Neural cell (in vitro differentiated cells): Measurements from ENCODE around the gene PIK3CA. TPM values are rescaled to one million over a fixed set of nuclear protein-coding genes. Genes with fewer than 3 reads are reported as not detected.

Source experiments
- H2AFZ ChIP-seq: fragments of 200-600, 300-800 bp; sonication (generic), shearing (Covaris generic); 2 replicates; pipeline ENCODE4 v1.6.0; 2014; ENCODE audit warnings: low read depth, mild to moderate bottlenecking, antibody characterized with exemption, low read length, moderate library complexity
- H3F3A ChIP-seq: fragments of 200-600 bp; shearing (Covaris generic); 2 replicates; pipeline ENCODE4 v1.6.1; 2016; ENCODE audit warnings: mild to moderate bottlenecking, moderate library complexity, mixed read lengths, antibody characterized with exemption, low read length; ENCODE audit not compliant: insufficient read depth, poor library complexity, severe bottlenecking
- H3K27ac ChIP-seq: fragments of 200-600, 300-800 bp; sonication (generic), shearing (Covaris generic); 2 replicates; pipeline ENCODE4 v1.5.1; 2014; ENCODE audit warnings: mild to moderate bottlenecking, low read length, moderate library complexity
- H3K27me3 ChIP-seq: fragments of 300-800, 200-600 bp; sonication (generic), shearing (Covaris generic); 2 replicates; pipeline ENCODE4 v1.6.0; 2014; ENCODE audit warnings: mild to moderate bottlenecking, low read depth, low read length, moderate library complexity; ENCODE audit not compliant: insufficient read depth
- H3K36me3 ChIP-seq: fragments of 300-800, 200-600 bp; sonication (generic), shearing (Covaris generic); 2 replicates; pipeline ENCODE4 v1.5.1; 2014; ENCODE audit warnings: mild to moderate bottlenecking, antibody characterized with exemption, low read length, moderate library complexity; ENCODE audit not compliant: insufficient read depth
- H3K4me2 ChIP-seq: fragments of 300-800, 200-600 bp; sonication (generic), shearing (Covaris generic); 2 replicates; pipeline ENCODE4 v1.6.0; 2014; ENCODE audit warnings: mild to moderate bottlenecking, low read length
- H3K4me3 ChIP-seq: fragments of 300-800, 200-600 bp; sonication (generic), shearing (Covaris generic); 2 replicates; pipeline ENCODE4 v1.5.1; 2014; ENCODE audit warnings: mild to moderate bottlenecking, low read length, moderate library complexity
- H3K79me2 ChIP-seq: fragments of 200-600 bp; shearing (Covaris generic); replicated peaks from 2 replicates; pipeline ENCODE4 v1.6.0; 2014; ENCODE audit warnings: mild to moderate bottlenecking, low read length, moderate library complexity; ENCODE audit not compliant: insufficient read depth
- H3K9ac ChIP-seq: fragments of 300-800, 200-600 bp; sonication (generic), shearing (Covaris generic); 2 replicates; pipeline ENCODE4 v1.6.1; 2016; ENCODE audit warnings: mild to moderate bottlenecking, low read length, mixed read lengths
- H3K9me2 ChIP-seq: fragments of 200-600 bp; shearing (Covaris generic); 2 replicates; pipeline ENCODE4 v1.6.1; 2016; ENCODE audit warnings: mild to moderate bottlenecking, low read length, mixed read lengths; ENCODE audit not compliant: insufficient read depth
- H3K9me3 ChIP-seq: fragments of 200-600, 300-800 bp; sonication (generic), shearing (Covaris generic); 2 replicates; pipeline ENCODE4 v1.6.1; 2016; ENCODE audit warnings: mild to moderate bottlenecking, mixed run types, low read length, moderate library complexity, mixed read lengths
- H4K20me1 ChIP-seq: fragments of 200-600 bp; shearing (Covaris generic); 2 replicates; pipeline ENCODE4 v1.6.1; 2016; ENCODE audit warnings: mild to moderate bottlenecking, mixed run types; ENCODE audit not compliant: insufficient read depth
- EP300 ChIP-seq: fragments of 450-650 bp; conservative IDR thresholded peaks from 2 replicates; pipeline ENCODE4 v1.6.1; 2014; ENCODE audit warnings: antibody characterized with exemption, mild to moderate bottlenecking, moderate library complexity; ENCODE audit not compliant: poor library complexity, severe bottlenecking
- EZH2 ChIP-seq: fragments of 200-600, 300-800 bp; shearing (Covaris generic), sonication (generic); IDR thresholded peaks from 2 replicates; pipeline ENCODE4 v1.6.1; 2014; ENCODE audit warnings: antibody characterized with exemption, low read length, borderline replicate concordance, mild to moderate bottlenecking; ENCODE audit not compliant: insufficient read depth, poor library complexity, severe bottlenecking
- MXI1 ChIP-seq: fragments of 450-650 bp; conservative IDR thresholded peaks from 2 replicates; pipeline ENCODE4 v1.6.1; 2014; ENCODE audit warnings: antibody characterized with exemption, mild to moderate bottlenecking; ENCODE audit not compliant: poor library complexity, severe bottlenecking
- POLR2AphosphoS5 ChIP-seq: IDR thresholded peaks from 2 replicates; pipeline ENCODE4 v1.6.1; 2012
- RAD21 ChIP-seq: fragments of 450-650 bp; conservative IDR thresholded peaks from 2 replicates; pipeline ENCODE4 v1.6.1; 2014; ENCODE audit warnings: antibody characterized with exemption, mild to moderate bottlenecking, moderate library complexity
- SMC3 ChIP-seq: fragments of 450-650 bp; conservative IDR thresholded peaks from 2 replicates; pipeline ENCODE4 v1.6.1; 2014; ENCODE audit warnings: antibody characterized with exemption, mild to moderate bottlenecking, moderate library complexity; ENCODE audit not compliant: poor library complexity
- TAF1 ChIP-seq: IDR thresholded peaks from 2 replicates; pipeline ENCODE4 v1.6.1; 2012; ENCODE audit warnings: low read depth
- polyA plus RNA-seq: library from polyadenylated mRNA; depleted of rRNA; stranded (reverse); fragments of >200 nt; gene quantifications from 2 replicates; pipeline ENCODE4 v1.2.3, GENCODE V29; 2014
- TF ChIP-seq, protein P1 (sequence below): fragments of 450-650 bp; IDR thresholded peaks from 2 replicates; pipeline ENCODE4 v1.5.1; 2014; ENCODE audit warnings: antibody characterized with exemption, mild to moderate bottlenecking, moderate library complexity; ENCODE audit not compliant: poor library complexity, severe bottlenecking
- TF ChIP-seq, protein P2 (sequence below): IDR thresholded peaks from 2 replicates; pipeline ENCODE4 v1.6.1; 2012; ENCODE audit warnings: borderline replicate concordance

Gene PIK3CA
- polyA plus RNA-seq, 1 donor from 2014 or later: 15.2 TPM

DNA sequence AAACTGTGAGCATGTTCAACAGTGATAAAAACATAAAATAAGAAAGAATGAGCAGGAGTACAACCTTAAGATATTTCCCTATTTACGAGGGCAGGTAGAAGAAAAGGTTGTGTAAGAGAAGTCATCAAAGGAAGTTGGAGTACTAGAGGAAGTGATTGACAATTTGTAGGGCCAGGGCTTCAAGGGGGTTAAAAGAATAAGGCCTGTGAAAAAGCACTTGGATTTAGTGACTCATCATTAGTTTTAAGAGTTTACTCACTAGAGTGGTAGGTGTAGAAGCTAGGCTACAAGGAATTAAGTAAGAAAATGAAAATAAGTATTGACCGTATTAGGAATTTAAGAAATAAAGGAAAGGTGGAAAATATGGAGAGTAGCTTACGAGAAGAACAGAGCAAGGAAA, 79.2 kb downstream of the PIK3CA start:
- no peaks in the 10 kb centered on the region for H3F3A ChIP-seq
- no peak for TF ChIP-seq EP300
- no peak for TF ChIP-seq POLR2AphosphoS5

DNA sequence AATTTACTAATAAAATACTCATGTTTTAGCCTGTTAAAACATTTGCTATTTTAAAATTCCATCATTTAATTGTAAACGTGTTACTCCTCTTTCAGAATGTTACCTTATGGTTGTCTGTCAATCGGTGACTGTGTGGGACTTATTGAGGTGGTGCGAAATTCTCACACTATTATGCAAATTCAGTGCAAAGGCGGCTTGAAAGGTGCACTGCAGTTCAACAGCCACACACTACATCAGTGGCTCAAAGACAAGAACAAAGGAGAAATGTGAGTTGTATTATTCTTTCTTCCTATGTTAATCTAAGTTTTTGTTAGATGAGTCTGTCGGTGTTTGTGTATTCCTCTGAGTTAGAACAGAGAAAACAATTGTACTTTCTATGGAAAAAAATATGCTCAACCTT, 81.0 kb downstream of the PIK3CA start:
- no peak overlapping the region for H2AFZ ChIP-seq
- TF ChIP-seq EP300: no peak
- TF ChIP-seq, protein P1, sequence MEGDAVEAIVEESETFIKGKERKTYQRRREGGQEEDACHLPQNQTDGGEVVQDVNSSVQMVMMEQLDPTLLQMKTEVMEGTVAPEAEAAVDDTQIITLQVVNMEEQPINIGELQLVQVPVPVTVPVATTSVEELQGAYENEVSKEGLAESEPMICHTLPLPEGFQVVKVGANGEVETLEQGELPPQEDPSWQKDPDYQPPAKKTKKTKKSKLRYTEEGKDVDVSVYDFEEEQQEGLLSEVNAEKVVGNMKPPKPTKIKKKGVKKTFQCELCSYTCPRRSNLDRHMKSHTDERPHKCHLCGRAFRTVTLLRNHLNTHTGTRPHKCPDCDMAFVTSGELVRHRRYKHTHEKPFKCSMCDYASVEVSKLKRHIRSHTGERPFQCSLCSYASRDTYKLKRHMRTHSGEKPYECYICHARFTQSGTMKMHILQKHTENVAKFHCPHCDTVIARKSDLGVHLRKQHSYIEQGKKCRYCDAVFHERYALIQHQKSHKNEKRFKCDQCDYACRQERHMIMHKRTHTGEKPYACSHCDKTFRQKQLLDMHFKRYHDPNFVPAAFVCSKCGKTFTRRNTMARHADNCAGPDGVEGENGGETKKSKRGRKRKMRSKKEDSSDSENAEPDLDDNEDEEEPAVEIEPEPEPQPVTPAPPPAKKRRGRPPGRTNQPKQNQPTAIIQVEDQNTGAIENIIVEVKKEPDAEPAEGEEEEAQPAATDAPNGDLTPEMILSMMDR: no peak
- no peak for TF ChIP-seq RAD21
- no peak for TF ChIP-seq MXI1
- no peak for TF ChIP-seq POLR2AphosphoS5
- TF ChIP-seq SMC3: no peak
- no peak for TF ChIP-seq TAF1
- no peak for TF ChIP-seq EZH2
- TF ChIP-seq, protein P2, sequence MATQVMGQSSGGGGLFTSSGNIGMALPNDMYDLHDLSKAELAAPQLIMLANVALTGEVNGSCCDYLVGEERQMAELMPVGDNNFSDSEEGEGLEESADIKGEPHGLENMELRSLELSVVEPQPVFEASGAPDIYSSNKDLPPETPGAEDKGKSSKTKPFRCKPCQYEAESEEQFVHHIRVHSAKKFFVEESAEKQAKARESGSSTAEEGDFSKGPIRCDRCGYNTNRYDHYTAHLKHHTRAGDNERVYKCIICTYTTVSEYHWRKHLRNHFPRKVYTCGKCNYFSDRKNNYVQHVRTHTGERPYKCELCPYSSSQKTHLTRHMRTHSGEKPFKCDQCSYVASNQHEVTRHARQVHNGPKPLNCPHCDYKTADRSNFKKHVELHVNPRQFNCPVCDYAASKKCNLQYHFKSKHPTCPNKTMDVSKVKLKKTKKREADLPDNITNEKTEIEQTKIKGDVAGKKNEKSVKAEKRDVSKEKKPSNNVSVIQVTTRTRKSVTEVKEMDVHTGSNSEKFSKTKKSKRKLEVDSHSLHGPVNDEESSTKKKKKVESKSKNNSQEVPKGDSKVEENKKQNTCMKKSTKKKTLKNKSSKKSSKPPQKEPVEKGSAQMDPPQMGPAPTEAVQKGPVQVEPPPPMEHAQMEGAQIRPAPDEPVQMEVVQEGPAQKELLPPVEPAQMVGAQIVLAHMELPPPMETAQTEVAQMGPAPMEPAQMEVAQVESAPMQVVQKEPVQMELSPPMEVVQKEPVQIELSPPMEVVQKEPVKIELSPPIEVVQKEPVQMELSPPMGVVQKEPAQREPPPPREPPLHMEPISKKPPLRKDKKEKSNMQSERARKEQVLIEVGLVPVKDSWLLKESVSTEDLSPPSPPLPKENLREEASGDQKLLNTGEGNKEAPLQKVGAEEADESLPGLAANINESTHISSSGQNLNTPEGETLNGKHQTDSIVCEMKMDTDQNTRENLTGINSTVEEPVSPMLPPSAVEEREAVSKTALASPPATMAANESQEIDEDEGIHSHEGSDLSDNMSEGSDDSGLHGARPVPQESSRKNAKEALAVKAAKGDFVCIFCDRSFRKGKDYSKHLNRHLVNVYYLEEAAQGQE: no peak
- no peaks in the 10 kb centered on the region for H4K20me1 ChIP-seq
- no peaks in the 10 kb centered on the region for H3K9me3 ChIP-seq
- no peak overlapping the region for H3K4me3 ChIP-seq
- H3K4me2 ChIP-seq: no peak overlapping the region
- peaks cover 6% of the 10 kb centered on the region for H3K36me3 ChIP-seq
- H3K27ac ChIP-seq: no peak overlapping the region
- no peak overlapping the region for H3K9ac ChIP-seq
- no peaks in the 10 kb centered on the region for H3F3A ChIP-seq
- no peaks in the 10 kb centered on the region for H3K9me2 ChIP-seq
- no peaks in the 10 kb centered on the region for H3K79me2 ChIP-seq
- H3K27me3 ChIP-seq: no peaks in the 10 kb centered on the region

More for the DNA sequence above, 79.2 kb downstream of the PIK3CA start:
- Histone ChIP-seq H3K9ac (no peak overlapping the region), H3K79me2 (no peaks in the 10 kb centered on the region), H3K4me3 (no peak overlapping the region), H3K9me3 (no peaks in the 10 kb centered on the region), H3K36me3 (peaks cover 6% of the 10 kb centered on the region), H3K4me2 (no peak overlapping the region), H4K20me1 (no peaks in the 10 kb centered on the region), H3K27ac (no peak overlapping the region), H3K9me2 (no peaks in the 10 kb centered on the region), H3K27me3 (no peaks in the 10 kb centered on the region), H2AFZ (no peak overlapping the region)

DNA sequence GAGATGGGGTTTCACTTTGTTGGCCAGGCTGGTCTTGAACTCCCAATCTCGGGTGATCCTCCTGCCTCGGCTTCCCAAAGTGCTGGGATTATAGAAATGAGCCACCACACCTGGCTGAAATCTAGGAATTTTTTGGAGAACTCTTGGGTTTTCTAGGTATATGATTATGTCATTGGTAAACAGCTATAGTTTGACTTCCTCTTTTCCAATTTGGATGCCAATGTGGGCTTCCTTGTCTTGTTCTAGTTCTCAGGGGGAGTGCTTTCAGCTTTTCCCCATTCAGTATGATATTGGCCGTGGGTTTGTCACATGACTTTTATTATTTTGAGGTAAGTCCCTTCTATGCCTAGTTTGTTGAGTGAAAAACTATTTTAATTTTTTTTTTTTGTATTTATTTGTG, 84.9 kb downstream of the PIK3CA start:
- TF ChIP-seq TAF1: no peak
- TF ChIP-seq, protein P2: no peak
- TF ChIP-seq, protein P1: no peak
- TF ChIP-seq SMC3: no peak
- TF ChIP-seq RAD21: no peak
- no peak for TF ChIP-seq MXI1
- TF ChIP-seq POLR2AphosphoS5: no peak
- no peak for TF ChIP-seq EP300
- TF ChIP-seq EZH2: no peak
- no peaks in the 10 kb centered on the region for H3K9me3 ChIP-seq
- no peak overlapping the region for H3K4me3 ChIP-seq
- no peak overlapping the region for H3K27ac ChIP-seq
- H3K9me2 ChIP-seq: no peaks in the 10 kb centered on the region
- no peak overlapping the region for H3K4me2 ChIP-seq
- H3K79me2 ChIP-seq: no peaks in the 10 kb centered on the region
- no peak overlapping the region for H2AFZ ChIP-seq
- no peaks in the 10 kb centered on the region for H3K36me3 ChIP-seq
- H3K27me3 ChIP-seq: no peaks in the 10 kb centered on the region
- H3F3A ChIP-seq: no peaks in the 10 kb centered on the region
- H3K9ac ChIP-seq: no peak overlapping the region
- no peaks in the 10 kb centered on the region for H4K20me1 ChIP-seq
